PFSK-1 (cell line): ENCODE data around the gene LRRC32.

ENCODE experiments used
- POLR2AphosphoS5 ChIP-seq: IDR thresholded peaks from 2 replicates; pipeline ENCODE4 v1.6.1; 2012; ENCODE audit warnings: low read depth, mild to moderate bottlenecking, control low read depth, low read length, moderate library complexity
- TAF1 ChIP-seq: IDR thresholded peaks from 2 replicates; pipeline ENCODE4 v1.6.1; 2012; ENCODE audit warnings: low read length, control low read depth, borderline replicate concordance; ENCODE audit not compliant: insufficient read depth

DNA sequence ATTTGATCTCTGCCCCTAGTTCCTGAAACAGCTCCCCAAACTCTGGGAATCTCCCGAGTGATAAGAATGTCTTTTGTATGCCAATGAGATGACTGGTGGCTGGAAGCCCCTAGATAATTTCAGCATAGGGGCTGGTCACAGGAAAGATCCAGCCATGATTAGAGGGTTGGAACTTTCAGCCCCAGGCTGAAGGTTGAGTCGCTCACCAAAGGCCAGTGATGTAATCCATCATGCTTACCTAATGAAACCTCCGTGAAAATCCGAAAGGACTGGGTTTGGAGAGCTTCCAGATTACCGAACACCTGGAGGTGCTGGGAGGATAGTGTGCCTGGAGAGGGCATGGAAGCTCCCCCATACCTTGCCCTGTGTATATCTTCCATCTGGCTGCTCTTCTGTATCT lies 26.0 kb downstream of the LRRC32 start:
- TF ChIP-seq TAF1 (no peak), POLR2AphosphoS5 (no peak)
